HepG2 (cell line): Measurements from ENCODE around the gene GNGT2. TPM values are rescaled to one million over a fixed set of nuclear protein-coding genes. Genes with fewer than 3 reads are reported as not detected.
A peak's percentile ranks its signal among the peaks of the same experiment; 100 is the strongest.

Experiments
- ATAC-seq: fragments of 200-7000 bp; cut with Tn5 transposase; 3 replicates; pipeline ENCODE4 v1.9.1; 2020; ENCODE audit warnings: mild to moderate bottlenecking, moderate library complexity
- BruUV-seq: library from RNA; stranded (reverse); fragments of 400-500 nt; replicated peaks from 2 replicates; lab custom pipeline; 2021; lab: Mats Ljungman, UMichigan
- CTCF ChIA-PET: fragments of 300-600 bp; formaldehyde crosslinking; extraction: SDS; loops from one replicate; lab custom pipeline; 2021; ENCODE audit warnings: low total read pairs, inconsistent platforms, low intra/inter-chr PET ratio; lab: Yijun Ruan, JAX
- POLR2A ChIA-PET: fragments of 350-600 bp; sonication (Branson Sonifier 250); formaldehyde crosslinking; loops from one replicate; lab custom pipeline; 2020; ENCODE audit warnings: antibody characterized with exemption, inconsistent platforms; lab: Yijun Ruan, JAX
- DNase-seq: peaks from one replicate; pipeline ENCODE4 v3.0.0-alpha.2; 2015; ENCODE audit warnings: low spot score
- FAIRE-seq: peaks from 3 replicates; lab custom pipeline; 2011; peaks lifted over from hg19 to GRCh38; lab: Jason Lieb, UNC
- H2AFZ ChIP-seq: one replicate; pipeline ENCODE4 v1.6.1; 2011; ENCODE audit warnings: low read length, inconsistent platforms
- H3K27ac ChIP-seq: fragments of 300-600 bp; 3 replicates; pipeline ENCODE4 v1.8.0; 2011; ENCODE audit warnings: mixed run types, mild to moderate bottlenecking, mixed read lengths, low read length, inconsistent platforms; ENCODE audit not compliant: insufficient read depth; ENCODE audit errors: extremely low read length
- H3K27me3 ChIP-seq, 2 experiments: fragments of 200-600 bp in 1 of 2; 2 replicates in 1 of 2; 3 replicates in 1 of 2; pipeline versions ENCODE4 v1.6.0 to v1.8.0; 2011; ENCODE audit warnings: low read length in 2 of 2, mild to moderate bottlenecking in 2 of 2, moderate library complexity in 2 of 2, inconsistent platforms in 1 of 2; ENCODE audit not compliant: insufficient read depth in 2 of 2, control insufficient read depth in 1 of 2
- H3K36me3 ChIP-seq, 2 experiments: fragments of 200-600 bp in 1 of 2; replicated peaks in 1 of 2; 2 replicates in 1 of 2; 3 replicates in 1 of 2; pipeline versions ENCODE4 v1.5.1 to v1.8.0; 2011; ENCODE audit warnings: low read length in 2 of 2, inconsistent platforms in 1 of 2; ENCODE audit not compliant: insufficient read depth in 2 of 2, control insufficient read depth in 1 of 2
- H3K4me1 ChIP-seq: 2 replicates; pipeline ENCODE4 v1.5.1; 2012; ENCODE audit warnings: low read length, inconsistent platforms; ENCODE audit not compliant: insufficient read depth
- H3K4me2 ChIP-seq: 2 replicates; pipeline ENCODE4 v1.6.0; 2011; ENCODE audit warnings: low read depth, low read length, inconsistent platforms
- H3K4me3 ChIP-seq, 3 experiments: fragments of 200-600 bp in 1 of 3; sonication (generic), shearing (Covaris generic) in 1 of 3; replicated peaks in 1 of 3; 2 replicates each; pipeline ENCODE4 v1.5.1; 2011 to 2016; ENCODE audit warnings: low read length in 3 of 3, inconsistent platforms in 2 of 3, low read depth in 2 of 3, mild to moderate bottlenecking in 2 of 3, control low read depth in 1 of 3, mixed read lengths in 1 of 3; ENCODE audit not compliant: insufficient read depth in 1 of 3
- H3K79me2 ChIP-seq: one replicate; pipeline ENCODE4 v1.6.1; 2011; ENCODE audit warnings: low read length, inconsistent platforms; ENCODE audit not compliant: insufficient read depth
- H3K9ac ChIP-seq: 2 replicates; pipeline ENCODE4 v1.6.0; 2011; ENCODE audit warnings: mild to moderate bottlenecking, low read depth, low read length, inconsistent platforms; ENCODE audit not compliant: insufficient read depth
- H3K9me3 ChIP-seq: 2 replicates; pipeline ENCODE4 v1.5.1; 2012; ENCODE audit warnings: mild to moderate bottlenecking, low read length
- H4K20me1 ChIP-seq: 2 replicates; pipeline ENCODE4 v1.6.0; 2011; ENCODE audit warnings: inconsistent platforms, mild to moderate bottlenecking, low read length, moderate library complexity; ENCODE audit not compliant: insufficient read depth
- ERF ChIP-seq: IDR thresholded peaks from 2 replicates; pipeline ENCODE4 v1.6.1; 2018; ENCODE audit warnings: missing biosample characterization, missing genetic modification reagents
- FLYWCH1 ChIP-seq: sonication (generic); formaldehyde crosslinking; IDR thresholded peaks from 2 replicates; pipeline ENCODE4 v1.8.1; 2023; ENCODE audit warnings: mild to moderate bottlenecking, missing genetic modification reagents
- FOXC1 ChIP-seq: sonication (generic); formaldehyde crosslinking; IDR thresholded peaks from 2 replicates; pipeline ENCODE4 v1.8.0; 2022; ENCODE audit warnings: mild to moderate bottlenecking, missing genetic modification reagents, borderline replicate concordance
- FOXM1 ChIP-seq: sonication (generic); formaldehyde crosslinking; IDR thresholded peaks from 2 replicates; pipeline ENCODE4 v1.5.0; 2020; ENCODE audit warnings: missing genetic modification reagents
- KLF16 ChIP-seq, 2 experiments: sonication (generic) in 1 of 2; formaldehyde crosslinking in 1 of 2; IDR thresholded peaks; 2 replicates each; pipeline versions ENCODE4 v1.6.1 to v1.8.0; 2016 to 2023; ENCODE audit warnings: missing genetic modification reagents in 2 of 2, missing compliant biosample characterization in 1 of 2
- NKX3-1 ChIP-seq: sonication (generic); formaldehyde crosslinking; IDR thresholded peaks from 2 replicates; pipeline ENCODE4 v1.5.0; 2020; ENCODE audit warnings: missing genetic modification reagents
- ONECUT2 ChIP-seq: sonication (generic); formaldehyde crosslinking; IDR thresholded peaks from 2 replicates; pipeline ENCODE4 v1.4.0; 2020; ENCODE audit warnings: missing genetic modification reagents
- SALL1 ChIP-seq: sonication (generic); formaldehyde crosslinking; IDR thresholded peaks from 2 replicates; pipeline ENCODE4 v1.8.0; 2022; ENCODE audit warnings: mild to moderate bottlenecking, missing genetic modification reagents
- SETDB1 ChIP-seq: sonication (generic); formaldehyde crosslinking; IDR thresholded peaks from 2 replicates; pipeline ENCODE4 v1.5.1; 2020; ENCODE audit warnings: missing genetic modification reagents, mild to moderate bottlenecking, borderline replicate concordance
- SMARCC2 ChIP-seq: fragments of 450-650 bp; IDR thresholded peaks from 2 replicates; pipeline ENCODE4 v1.6.1; 2017; ENCODE audit warnings: antibody characterized with exemption, mild to moderate bottlenecking
- ZC3H13 ChIP-seq: sonication (generic); formaldehyde crosslinking; IDR thresholded peaks from 2 replicates; pipeline ENCODE4 v1.8.1; 2023; ENCODE audit warnings: mild to moderate bottlenecking, missing genetic modification reagents, moderate library complexity
- ZFP41 ChIP-seq: sonication (generic); formaldehyde crosslinking; IDR thresholded peaks from 2 replicates; pipeline ENCODE4 v1.4.0; 2020; ENCODE audit warnings: mild to moderate bottlenecking, missing genetic modification reagents, borderline replicate concordance
- ZKSCAN1 ChIP-seq: fragments of 150-350 bp; IDR thresholded peaks from 2 replicates; pipeline ENCODE4 v1.6.1; 2014; ENCODE audit warnings: low read length
- ZNF143 ChIP-seq: sonication (generic); formaldehyde crosslinking; IDR thresholded peaks from 2 replicates; pipeline ENCODE4 v1.4.0; 2020; ENCODE audit warnings: missing genetic modification reagents
- ZNF234 ChIP-seq: sonication (generic); formaldehyde crosslinking; conservative IDR thresholded peaks from 2 replicates; pipeline ENCODE4 v1.5.1; 2020; ENCODE audit warnings: mild to moderate bottlenecking, missing genetic modification reagents
- ZNF350 ChIP-seq: sonication (generic); formaldehyde crosslinking; IDR thresholded peaks from 2 replicates; pipeline ENCODE4 v1.4.0; 2020; ENCODE audit warnings: mild to moderate bottlenecking, low read depth, missing genetic modification reagents, borderline replicate concordance
- ZNF563 ChIP-seq: sonication (generic); formaldehyde crosslinking; IDR thresholded peaks from 2 replicates; pipeline ENCODE4 v1.8.0; 2022; ENCODE audit warnings: mild to moderate bottlenecking, moderate library complexity, missing genetic modification reagents
- ZNF777 ChIP-seq: sonication (generic); formaldehyde crosslinking; IDR thresholded peaks from 2 replicates; pipeline ENCODE4 v1.4.0; 2020; ENCODE audit warnings: missing genetic modification reagents
- ZNF790 ChIP-seq: sonication (generic); formaldehyde crosslinking; IDR thresholded peaks from 2 replicates; pipeline ENCODE4 v1.8.0; 2022; ENCODE audit warnings: missing genetic modification reagents, mild to moderate bottlenecking, borderline replicate concordance
- ZSCAN29 ChIP-seq: sonication (generic); formaldehyde crosslinking; conservative IDR thresholded peaks from 2 replicates; pipeline ENCODE4 v1.4.0; 2020; ENCODE audit warnings: mild to moderate bottlenecking, missing genetic modification reagents
- WGBS: methylation state at CpG from one replicate; pipeline ENCODE4 v1.1.6; 2017; ENCODE audit warnings: low lambda C conversion rate; 5-methylcytosine and 5-hydroxymethylcytosine counted together
- in situ Hi-C: cut with HindIII; loops from 2 replicates; pipeline ENCODE4 v1.10.0; 2017; ENCODE audit warnings: low pct_unique_long_range_greater_than_20kb; ENCODE audit not compliant: extremely low pct_ligation_motif_present
- intact Hi-C: fragments of 100-400 bp; cut with micrococcal nuclease; formaldehyde crosslinking; loops from one replicate; pipeline ENCODE4 v1.10.0; 2022; ENCODE audit not compliant: unreplicated experiment
- polyA plus RNA-seq, 8 experiments: library from polyadenylated mRNA; depleted of rRNA in 3 of 8; stranded (reverse) in 7 of 8; unstranded in 1 of 8; fragments of >200 nt; fragmentation: Illumina TruSeq in 4 of 8; extraction: Trizol in 4 of 8; gene quantifications; 2 replicates each; pipeline versions ENCODE4 v1.2.1 to v1.2.3, GENCODE V29; 2011 to 2016; ENCODE audit warnings: low read depth in 4 of 8, missing spikeins in 1 of 8, mixed read lengths in 1 of 8; ENCODE audit not compliant: insufficient read depth in 1 of 8
- total RNA-seq, 5 experiments: library from RNA; depleted of rRNA; stranded (reverse); fragments of >200 nt; fragmentation: Illumina TruSeq; extraction: Trizol; gene quantifications; 2 replicates each; pipeline ENCODE4 v1.2.3, GENCODE V29; 2016; ENCODE audit warnings: low read depth in 1 of 5
- TF ChIP-seq, protein P1 (sequence below): sonication (generic); formaldehyde crosslinking; IDR thresholded peaks from 2 replicates; pipeline ENCODE4 v1.9.0; 2022; ENCODE audit warnings: missing genetic modification reagents, mild to moderate bottlenecking, borderline replicate concordance
- TF ChIP-seq, protein P2 (sequence below): sonication (generic); formaldehyde crosslinking; IDR thresholded peaks from 2 replicates; pipeline ENCODE4 v1.4.0; 2020; ENCODE audit warnings: missing genetic modification reagents, mild to moderate bottlenecking, borderline replicate concordance

GNGT2 gene
- total and polyA plus RNA-seq, 2 of the 13 experiments (the other 11 are each of a cell fraction or from before 2014, with no cell fraction given), result not detected

DNA sequence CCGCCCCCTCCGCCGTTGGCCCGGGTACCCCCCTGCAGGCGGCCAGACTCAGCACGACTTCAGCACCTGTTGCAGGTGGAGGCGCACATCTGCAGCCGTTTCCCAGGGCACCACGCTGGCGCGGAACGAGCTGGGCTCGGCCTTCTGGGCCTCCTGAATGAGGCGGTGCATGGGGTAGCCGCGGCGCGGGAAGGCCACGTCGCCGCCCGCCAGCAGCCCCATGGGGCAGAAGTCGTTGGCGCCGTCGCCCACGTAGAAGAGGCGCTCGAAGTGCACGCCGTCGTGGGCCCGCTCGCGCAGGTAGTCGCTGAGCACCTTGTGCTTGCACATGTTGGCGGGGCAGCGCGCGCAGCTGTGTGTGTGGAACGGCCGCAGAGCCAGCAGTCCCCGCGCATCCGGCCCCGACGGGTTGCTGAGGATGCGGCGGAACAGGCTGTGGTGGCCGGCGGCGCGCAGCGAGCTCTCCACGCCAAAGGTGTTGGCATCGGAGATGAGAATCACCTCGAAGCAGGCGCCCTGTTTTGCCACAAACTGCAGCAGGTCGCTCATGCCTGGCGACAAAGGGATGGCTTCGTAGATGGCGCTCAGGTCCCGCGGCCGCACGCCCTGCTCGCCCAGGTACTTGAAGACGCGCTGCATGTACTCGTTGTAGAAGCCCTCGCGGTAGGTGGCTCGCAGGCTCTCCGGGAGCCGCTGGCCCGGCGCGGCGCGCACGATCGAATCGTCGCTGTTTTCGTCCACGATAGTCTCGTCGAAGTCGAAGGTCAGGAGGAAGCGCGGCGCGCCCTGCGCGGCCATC lies 14.0 kb upstream of the GNGT2 start:
- Histone ChIP-seq H3K4me3 (peak overlapping the region in 1 of 3 experiments; percentile 47; a peak in 1 of 6 replicates), H3K9ac (no peak overlapping the region), H3K4me1 (peaks cover 26% of the 10 kb centered on the region), H3K79me2 (no peaks in the 10 kb centered on the region), H3K27ac (no peak overlapping the region), H3K9me3 (no peaks in the 10 kb centered on the region), H3K36me3 (no peaks in the 10 kb centered on the region), H2AFZ (no peak overlapping the region), H3K4me2 (peak overlapping the region; percentile 39), H4K20me1 (no peaks in the 10 kb centered on the region), H3K27me3 (peaks cover 12 to 68% of the 10 kb centered on the region in 2 experiments; a peak in 4 of 5 replicates)
- no peak for FAIRE-seq
- CTCF ChIA-PET, result no interaction called here
- peak; percentile 22 for ATAC-seq
- intact Hi-C loops, result no loop called here
- in situ Hi-C loops, result no loop called here
- DNase-seq, result no peak
- 49% methylated on average over 72 of the region's 95 CpGs for WGBS
- POLR2A ChIA-PET, result no interaction called here
- BruUV-seq, result no TSS peak
- TF ChIP-seq FOXC1 (CRISPR knock-in tag) (no peak), ZNF350 (CRISPR knock-in tag) (no peak), ZFP41 (CRISPR knock-in tag) (no peak), ZNF234 (CRISPR knock-in tag) (no peak), ERF (CRISPR knock-in tag) (no peak), SETDB1 (CRISPR knock-in tag) (no peak), NKX3-1 (CRISPR knock-in tag) (no peak), SMARCC2 (no peak), FOXM1 (CRISPR knock-in tag) (0 out of 2 replicates have a peak, but pooled peaks have one; percentile 30), ZSCAN29 (CRISPR knock-in tag) (no peak), ZNF563 (CRISPR knock-in tag) (0 out of 2 replicates have a peak, but pooled peaks have one; percentile 47), ZNF790 (CRISPR knock-in tag) (no peak), KLF16 (CRISPR knock-in tag; IDR thresholded peaks at IDR 0.05) (no peak), ZNF777 (CRISPR knock-in tag) (peak; percentile 73), ZKSCAN1 (no peak), ZC3H13 (no peak), SALL1 (peak; percentile 11; the same call in 1 of the 2 replicates), FLYWCH1 (CRISPR knock-in tag) (no peak), ZNF143 (CRISPR knock-in tag) (no peak), ONECUT2 (CRISPR knock-in tag) (no peak)
- TF ChIP-seq, protein P1, sequence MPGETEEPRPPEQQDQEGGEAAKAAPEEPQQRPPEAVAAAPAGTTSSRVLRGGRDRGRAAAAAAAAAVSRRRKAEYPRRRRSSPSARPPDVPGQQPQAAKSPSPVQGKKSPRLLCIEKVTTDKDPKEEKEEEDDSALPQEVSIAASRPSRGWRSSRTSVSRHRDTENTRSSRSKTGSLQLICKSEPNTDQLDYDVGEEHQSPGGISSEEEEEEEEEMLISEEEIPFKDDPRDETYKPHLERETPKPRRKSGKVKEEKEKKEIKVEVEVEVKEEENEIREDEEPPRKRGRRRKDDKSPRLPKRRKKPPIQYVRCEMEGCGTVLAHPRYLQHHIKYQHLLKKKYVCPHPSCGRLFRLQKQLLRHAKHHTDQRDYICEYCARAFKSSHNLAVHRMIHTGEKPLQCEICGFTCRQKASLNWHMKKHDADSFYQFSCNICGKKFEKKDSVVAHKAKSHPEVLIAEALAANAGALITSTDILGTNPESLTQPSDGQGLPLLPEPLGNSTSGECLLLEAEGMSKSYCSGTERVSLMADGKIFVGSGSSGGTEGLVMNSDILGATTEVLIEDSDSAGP, result peak; percentile 16; the same call in 1 of the 2 replicates
- TF ChIP-seq, protein P2, sequence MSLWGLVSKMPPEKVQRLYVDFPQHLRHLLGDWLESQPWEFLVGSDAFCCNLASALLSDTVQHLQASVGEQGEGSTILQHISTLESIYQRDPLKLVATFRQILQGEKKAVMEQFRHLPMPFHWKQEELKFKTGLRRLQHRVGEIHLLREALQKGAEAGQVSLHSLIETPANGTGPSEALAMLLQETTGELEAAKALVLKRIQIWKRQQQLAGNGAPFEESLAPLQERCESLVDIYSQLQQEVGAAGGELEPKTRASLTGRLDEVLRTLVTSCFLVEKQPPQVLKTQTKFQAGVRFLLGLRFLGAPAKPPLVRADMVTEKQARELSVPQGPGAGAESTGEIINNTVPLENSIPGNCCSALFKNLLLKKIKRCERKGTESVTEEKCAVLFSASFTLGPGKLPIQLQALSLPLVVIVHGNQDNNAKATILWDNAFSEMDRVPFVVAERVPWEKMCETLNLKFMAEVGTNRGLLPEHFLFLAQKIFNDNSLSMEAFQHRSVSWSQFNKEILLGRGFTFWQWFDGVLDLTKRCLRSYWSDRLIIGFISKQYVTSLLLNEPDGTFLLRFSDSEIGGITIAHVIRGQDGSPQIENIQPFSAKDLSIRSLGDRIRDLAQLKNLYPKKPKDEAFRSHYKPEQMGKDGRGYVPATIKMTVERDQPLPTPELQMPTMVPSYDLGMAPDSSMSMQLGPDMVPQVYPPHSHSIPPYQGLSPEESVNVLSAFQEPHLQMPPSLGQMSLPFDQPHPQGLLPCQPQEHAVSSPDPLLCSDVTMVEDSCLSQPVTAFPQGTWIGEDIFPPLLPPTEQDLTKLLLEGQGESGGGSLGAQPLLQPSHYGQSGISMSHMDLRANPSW (CRISPR knock-in tag), result no peak
